ENCODE results near the gene HOXB6. TPM values are rescaled to one million over a fixed set of nuclear protein-coding genes. Genes with fewer than 3 reads are reported as not detected.

The HOXB6 gene
- total RNA-seq, 1 experiment from 2014 or later: 19.8 TPM

- peaks cover 36% of the 10 kb centered on the region for H3K4me1 ChIP-seq (ENCODE audit: insufficient read depth, low read length, poor library complexity, severe bottlenecking)
- H3K9me3 ChIP-seq (ENCODE audit: low read depth, low read length, poor library complexity, severe bottlenecking): no peaks in the 10 kb centered on the region
- no peak overlapping the region for H3K27ac ChIP-seq (ENCODE audit: low read depth, low read length, poor library complexity, severe bottlenecking)
- DNase-seq (ENCODE audit: low spot score): no peak
- no peaks in the 10 kb centered on the region for H3K27me3 ChIP-seq (replicated peaks; ENCODE audit: insufficient read depth, low read depth, low read length, poor library complexity)
- BruUV-seq (replicated peaks): no TSS peak
- intact Hi-C loops (cut with micrococcal nuclease; ENCODE audit: unreplicated experiment): no loop called here
- ChIA-PET POLR2A (ENCODE audit: low non-redundant PET) (no interaction called here), CTCF (no interaction called here)
- TF ChIP-seq EZH2 (IDR thresholded peaks at IDR 0.05; ENCODE audit: borderline replicate concordance, low read depth, low read length, poor library complexity, severe bottlenecking): no peak
- no peak for TF ChIP-seq CTCF (conservative IDR thresholded peaks at IDR 0.05; ENCODE audit: low read depth, low read length)
- no peak overlapping the region for H3K4me3 ChIP-seq (ENCODE audit: low read depth, low read length, poor library complexity, severe bottlenecking)
- H3K36me3 ChIP-seq (ENCODE audit: insufficient read depth, low read length, poor library complexity, severe bottlenecking): no peaks in the 10 kb centered on the region
Observed at GRCh38 chr17:48579760-48580554, 24.8 kb downstream of the HOXB6 start.

- BruUV-seq (replicated peaks): no TSS peak
- Histone ChIP-seq H3K4me3 (ENCODE audit: low read depth, low read length, poor library complexity, severe bottlenecking) (no peak overlapping the region), H3K9me3 (ENCODE audit: low read depth, low read length, poor library complexity, severe bottlenecking) (no peaks in the 10 kb centered on the region), H3K27me3 (replicated peaks; ENCODE audit: insufficient read depth, low read depth, low read length, poor library complexity) (no peaks in the 10 kb centered on the region), H3K27ac (ENCODE audit: low read depth, low read length, poor library complexity, severe bottlenecking) (no peak overlapping the region), H3K36me3 (ENCODE audit: insufficient read depth, low read length, poor library complexity, severe bottlenecking) (no peaks in the 10 kb centered on the region), H3K4me1 (ENCODE audit: insufficient read depth, low read length, poor library complexity, severe bottlenecking) (peaks cover 36% of the 10 kb centered on the region)
- intact Hi-C loops (cut with micrococcal nuclease; ENCODE audit: unreplicated experiment): no loop called here
- no peak for DNase-seq (ENCODE audit: low spot score)
- ChIA-PET CTCF (no interaction called here), POLR2A (ENCODE audit: low non-redundant PET) (no interaction called here)
- TF ChIP-seq CTCF (conservative IDR thresholded peaks at IDR 0.05; ENCODE audit: low read depth, low read length) (no peak), EZH2 (IDR thresholded peaks at IDR 0.05; ENCODE audit: borderline replicate concordance, low read depth, low read length, poor library complexity, severe bottlenecking) (no peak)
Observed at GRCh38 chr17:48579471-48579759, 25.4 kb downstream of the HOXB6 start.

- intact Hi-C loops (cut with micrococcal nuclease; ENCODE audit: unreplicated experiment): no loop called here
- DNase-seq (ENCODE audit: low spot score): no peak
- peaks cover 36% of the 10 kb centered on the region for H3K4me1 ChIP-seq (ENCODE audit: insufficient read depth, low read length, poor library complexity, severe bottlenecking)
- peak overlapping the region; percentile 79 for H3K27ac ChIP-seq (ENCODE audit: low read depth, low read length, poor library complexity, severe bottlenecking)
- CTCF ChIA-PET: interaction anchor here (0.6 kb wide), 1 partner anchor 9 kb away, joined by 3 read pairs; no protein-coding TSS in a partner anchor
- no TSS peak for BruUV-seq (replicated peaks)
- H3K27me3 ChIP-seq (replicated peaks; ENCODE audit: insufficient read depth, low read depth, low read length, poor library complexity): no peaks in the 10 kb centered on the region
- TF ChIP-seq CTCF (conservative IDR thresholded peaks at IDR 0.05; ENCODE audit: low read depth, low read length) (no peak), EZH2 (IDR thresholded peaks at IDR 0.05; ENCODE audit: borderline replicate concordance, low read depth, low read length, poor library complexity, severe bottlenecking) (no peak)
- POLR2A ChIA-PET (ENCODE audit: low non-redundant PET): no interaction called here
- peak overlapping the region; percentile 57 for H3K4me3 ChIP-seq (ENCODE audit: low read depth, low read length, poor library complexity, severe bottlenecking)
- H3K9me3 ChIP-seq (ENCODE audit: low read depth, low read length, poor library complexity, severe bottlenecking): no peaks in the 10 kb centered on the region
- no peaks in the 10 kb centered on the region for H3K36me3 ChIP-seq (ENCODE audit: insufficient read depth, low read length, poor library complexity, severe bottlenecking)
Observed at GRCh38 chr17:48578616-48579470, 25.9 kb downstream of the HOXB6 start.
